ENCODE data around the gene CASZ1. TPM values are rescaled to one million over a fixed set of nuclear protein-coding genes. Genes with fewer than 3 reads are reported as not detected.

CASZ1 gene
- total RNA-seq, 1 experiment from 2014 or later, result 3.9 TPM

DNA sequence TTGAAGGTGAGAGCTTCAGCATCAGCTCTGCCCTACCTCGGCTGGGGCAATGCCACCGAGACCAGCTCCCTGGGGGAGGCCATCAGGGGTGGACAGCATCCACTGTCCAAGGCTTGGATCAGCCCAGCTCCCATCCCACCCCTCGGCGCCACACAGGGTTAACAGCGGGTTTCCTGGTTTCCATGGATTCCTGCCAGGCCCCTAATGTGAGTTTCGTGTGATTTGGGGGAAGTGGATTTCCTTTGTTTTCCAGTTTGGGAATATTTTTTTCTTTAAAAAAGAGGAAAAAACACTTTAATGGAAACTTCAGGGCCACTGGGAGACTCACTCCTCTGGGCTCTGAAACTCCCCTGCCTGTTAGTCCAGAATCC lies 34.3 kb downstream of the CASZ1 start:
- no peak for DNase-seq
- H4K91ac ChIP-seq (ENCODE audit: insufficient read length, low read depth, low read length), result no peak overlapping the region
- H2AK5ac ChIP-seq (ENCODE audit: insufficient read length, low read length), result no peak overlapping the region
- H3K79me1 ChIP-seq (ENCODE audit: insufficient read depth, low read depth, low read length, poor library complexity, severe bottlenecking), result no peaks in the 10 kb centered on the region
- H3K27ac ChIP-seq (ENCODE audit: insufficient read length, low read depth, low read length), result no peak overlapping the region
- no peaks in the 10 kb centered on the region for H3K9me3 Mint-ChIP-seq
- peaks cover 17 to 23% of the 10 kb centered on the region in 2 experiments for H3K4me1 Mint-ChIP-seq
- no peak overlapping the region for H3K56ac ChIP-seq (ENCODE audit: insufficient read length, low read depth, low read length)
- H4K8ac ChIP-seq (replicated peaks; ENCODE audit: insufficient read length, low read depth, low read length), result no peak overlapping the region
- no peak overlapping the region for H2BK12ac ChIP-seq (ENCODE audit: insufficient read length, low read depth, low read length)
- no peaks in the 10 kb centered on the region for H3K23me2 ChIP-seq (ENCODE audit: insufficient read length, low read depth, low read length, poor library complexity, severe bottlenecking)
- H3K4me3 Mint-ChIP-seq, result no peak overlapping the region
- no CpG with 5 or more reads among the region's 6 CpGs for whole genome bisulfite sequencing (ENCODE audit: extremely low coverage, insufficient read length, low lambda C conversion rate)
- H3K79me2 ChIP-seq (ENCODE audit: insufficient read depth, low read length), result no peaks in the 10 kb centered on the region
- no peak overlapping the region for H2BK20ac ChIP-seq (ENCODE audit: low read depth, low read length, poor library complexity, severe bottlenecking)
- H2BK5ac ChIP-seq (ENCODE audit: insufficient read length, low read length), result no peak overlapping the region
- TF ChIP-seq, protein P1, sequence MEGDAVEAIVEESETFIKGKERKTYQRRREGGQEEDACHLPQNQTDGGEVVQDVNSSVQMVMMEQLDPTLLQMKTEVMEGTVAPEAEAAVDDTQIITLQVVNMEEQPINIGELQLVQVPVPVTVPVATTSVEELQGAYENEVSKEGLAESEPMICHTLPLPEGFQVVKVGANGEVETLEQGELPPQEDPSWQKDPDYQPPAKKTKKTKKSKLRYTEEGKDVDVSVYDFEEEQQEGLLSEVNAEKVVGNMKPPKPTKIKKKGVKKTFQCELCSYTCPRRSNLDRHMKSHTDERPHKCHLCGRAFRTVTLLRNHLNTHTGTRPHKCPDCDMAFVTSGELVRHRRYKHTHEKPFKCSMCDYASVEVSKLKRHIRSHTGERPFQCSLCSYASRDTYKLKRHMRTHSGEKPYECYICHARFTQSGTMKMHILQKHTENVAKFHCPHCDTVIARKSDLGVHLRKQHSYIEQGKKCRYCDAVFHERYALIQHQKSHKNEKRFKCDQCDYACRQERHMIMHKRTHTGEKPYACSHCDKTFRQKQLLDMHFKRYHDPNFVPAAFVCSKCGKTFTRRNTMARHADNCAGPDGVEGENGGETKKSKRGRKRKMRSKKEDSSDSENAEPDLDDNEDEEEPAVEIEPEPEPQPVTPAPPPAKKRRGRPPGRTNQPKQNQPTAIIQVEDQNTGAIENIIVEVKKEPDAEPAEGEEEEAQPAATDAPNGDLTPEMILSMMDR (conservative IDR thresholded peaks at IDR 0.05), result no peak
- no peak overlapping the region for H3K18ac ChIP-seq (ENCODE audit: insufficient read length, low read depth, low read length)
- no peaks in the 10 kb centered on the region for H3K27me3 ChIP-seq (ENCODE audit: insufficient read depth, low read length)
- H3K4me1 ChIP-seq (ENCODE audit: insufficient read depth, low read length), result no peaks in the 10 kb centered on the region; the same call in 1 of the 2 replicates
- no peaks in the 10 kb centered on the region for H3K36me3 Mint-ChIP-seq (ENCODE audit: insufficient read depth in 1 of 3, low read depth in 3 of 3)
- H4K5ac ChIP-seq (ENCODE audit: insufficient read length, low read depth, low read length), result no peak overlapping the region
- H2AFZ ChIP-seq (ENCODE audit: low read length), result no peak overlapping the region
- no peak overlapping the region for H3K23ac ChIP-seq (ENCODE audit: insufficient read length, low read depth, low read length)
- no peak overlapping the region for H2BK120ac ChIP-seq (ENCODE audit: low read depth, low read length, poor library complexity, severe bottlenecking)
- no peak overlapping the region for H3K27ac Mint-ChIP-seq
- no peaks in the 10 kb centered on the region for H3K27me3 Mint-ChIP-seq (ENCODE audit: low read depth)
- H3K14ac ChIP-seq (ENCODE audit: insufficient read depth, low read length), result peak overlapping the region; percentile 83
- no peak overlapping the region for H3K4me2 ChIP-seq (ENCODE audit: insufficient read depth, insufficient read length, low read length)
- no peak overlapping the region for H2BK15ac ChIP-seq (ENCODE audit: low read depth, low read length)
- no peaks in the 10 kb centered on the region for H4K20me1 ChIP-seq (ENCODE audit: control insufficient read depth, insufficient read depth, insufficient read length)
- no peak overlapping the region for H3K9ac ChIP-seq (ENCODE audit: extremely low read depth, insufficient read length, low read length)
- no peak overlapping the region for H3K4ac ChIP-seq (ENCODE audit: low read depth, low read length)
- no peak overlapping the region for H3T11ph ChIP-seq (ENCODE audit: low read length)
- H3K9me3 ChIP-seq (ENCODE audit: control insufficient read depth, low read depth, low read length), result no peaks in the 10 kb centered on the region

Measured in H9 (cell line).